Purkinje cell (primary cell): Measurements from ENCODE around the gene KRT73. TPM values are rescaled to one million over a fixed set of nuclear protein-coding genes. Genes with fewer than 3 reads are reported as not detected.

Source experiments
- polyA plus RNA-seq: library from polyadenylated mRNA; unstranded; fragments of >200 nt; fragmentation: Nextera tagmentation; gene quantifications from 2 replicates; pipeline ENCODE4 v1.2.1, GENCODE V29; 2014

Gene KRT73
- not detected in 2 replicates for polyA plus RNA-seq

GRCh38 chr12:52618216-52618615, at the start of gene KRT73:
Gene KRT73, minus strand, starts transcription at chr12:52618559. Its CDS starts 35 bp downstream, at chr12:52618524.

GRCh38 chr12:52651726-52652261, 33.4 kb upstream of the KRT73 start, which contains the start of gene KRT2:
Gene KRT2, minus strand, starts transcription at chr12:52652211. Its CDS starts 69 bp downstream, at chr12:52652142.

GRCh38 chr12:52600941-52601481, 17.3 kb downstream of the KRT73 start, which contains the start of gene KRT72:
Gene KRT72, minus strand, starts transcription at chr12:52601463. Its CDS starts 11 bp downstream, at chr12:52601452.

GRCh38 chr12:52573743-52574142, 44.6 kb downstream of the KRT73 start, which contains the start of gene KRT74:
Gene KRT74, minus strand, starts transcription at chr12:52573843. Its CDS starts 66 bp downstream, at chr12:52573777.

Other genes starting within 250 kb of the KRT73 start
- not detected in 2 replicates for gene KRT84, start 232.9 kb downstream of the KRT73 start, polyA plus RNA-seq
- gene KRT82, start 212.2 kb downstream of the KRT73 start, polyA plus RNA-seq: not detected in 2 replicates
- not detected in 2 replicates for gene KRT75, start 184.2 kb downstream of the KRT73 start, polyA plus RNA-seq
- not detected in 2 replicates for gene KRT6B, start 166.4 kb downstream of the KRT73 start, polyA plus RNA-seq
- gene KRT6C, start 144.8 kb downstream of the KRT73 start, polyA plus RNA-seq: not detected in 2 replicates
- not detected in 2 replicates for gene KRT6A, start 125.3 kb downstream of the KRT73 start, polyA plus RNA-seq
- not detected in 2 replicates for gene KRT5, start 98.2 kb downstream of the KRT73 start, polyA plus RNA-seq
- not detected in 2 replicates for gene KRT71, start 65.4 kb downstream of the KRT73 start, polyA plus RNA-seq
- 0.35 and 0.92 TPM in 2 replicates for gene KRT74, start 44.7 kb downstream of the KRT73 start, polyA plus RNA-seq
- gene KRT72, start 17.1 kb downstream of the KRT73 start, polyA plus RNA-seq: 2.1 and 5.0 TPM in 2 replicates
- gene KRT2, start 33.7 kb upstream of the KRT73 start, polyA plus RNA-seq: not detected in 2 replicates
- not detected in 2 replicates for gene KRT1, start 61.8 kb upstream of the KRT73 start, polyA plus RNA-seq
- not detected in 2 replicates for gene KRT77, start 85.0 kb upstream of the KRT73 start, polyA plus RNA-seq
- not detected in 2 replicates for gene KRT76, start 158.8 kb upstream of the KRT73 start, polyA plus RNA-seq
- not detected in 2 replicates for gene KRT3, start 177.6 kb upstream of the KRT73 start, polyA plus RNA-seq
- not detected in 2 replicates for gene KRT4, start 195.6 kb upstream of the KRT73 start, polyA plus RNA-seq
- gene KRT79, start 215.8 kb upstream of the KRT73 start, polyA plus RNA-seq: 0.81 TPM in 1 of 2 replicates, not detected in the other
- gene KRT78, start 230.4 kb upstream of the KRT73 start, polyA plus RNA-seq: not detected in 2 replicates